Measurements from ENCODE around the gene SWT1.

DNA sequence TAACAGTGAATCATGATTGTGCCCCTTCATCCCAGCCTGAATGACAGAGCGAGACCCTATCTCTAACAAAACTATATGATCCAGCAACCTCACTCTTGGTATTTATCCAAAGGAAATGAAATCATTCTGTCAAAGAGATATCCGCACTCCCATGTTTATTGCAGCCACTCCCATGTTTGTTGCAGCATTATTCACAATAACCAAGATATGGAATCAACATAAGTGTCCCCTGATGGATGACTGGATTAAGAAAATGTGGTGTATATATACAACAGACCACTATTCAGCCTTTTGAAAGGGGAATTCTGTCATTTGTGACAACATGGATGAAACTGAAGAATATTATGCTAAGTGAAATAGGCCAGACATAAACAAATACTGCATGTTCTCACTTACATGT, 44.6 kb upstream of the SWT1 start:
- no peak for TF ChIP-seq CTCF (IDR thresholded peaks at IDR 0.05; ENCODE audit: poor library complexity)
- no peak for TF ChIP-seq EZH2phosphoT487 (IDR thresholded peaks at IDR 0.05; ENCODE audit: low read depth, severe bottlenecking, unreplicated experiment)
- no peak for TF ChIP-seq EZH2 (IDR thresholded peaks at IDR 0.05; ENCODE audit: borderline replicate concordance)
